Loucy (cell line): ENCODE measurements around the gene ADAMTS13.

ENCODE experiments used
- H2AFZ ChIP-seq: fragments of 200-600 bp; sonication (generic); 2 replicates; pipeline ENCODE4 v1.6.0; 2016; ENCODE audit warnings: antibody characterized with exemption, mild to moderate bottlenecking, low read length, moderate library complexity
- H3F3A ChIP-seq: fragments of 200-600 bp; 2 replicates; pipeline ENCODE4 v1.6.0; 2016; ENCODE audit warnings: antibody characterized with exemption, low read depth, mild to moderate bottlenecking
- H3K27me3 ChIP-seq: fragments of 200-600 bp; sonication (generic); 2 replicates; pipeline ENCODE4 v1.6.1; 2014; ENCODE audit warnings: low read length, mild to moderate bottlenecking; ENCODE audit not compliant: insufficient read depth, poor library complexity, severe bottlenecking
- H3K36me3 ChIP-seq: fragments of 200-600 bp; sonication (generic); 2 replicates; pipeline ENCODE4 v1.6.1; 2016; ENCODE audit warnings: low read length; ENCODE audit not compliant: insufficient read depth
- H3K4me1 ChIP-seq: fragments of 200-600 bp; sonication (generic); 2 replicates; pipeline ENCODE4 v1.5.1; 2014; ENCODE audit warnings: low read length, mild to moderate bottlenecking; ENCODE audit not compliant: insufficient read depth, poor library complexity, severe bottlenecking
- H3K4me2 ChIP-seq: fragments of 200-600 bp; sonication (generic); 2 replicates; pipeline ENCODE4 v1.6.0; 2014; ENCODE audit warnings: antibody characterized with exemption, low read length, low read depth, mild to moderate bottlenecking; ENCODE audit not compliant: poor library complexity, severe bottlenecking
- H3K4me3 ChIP-seq: fragments of 200-600 bp; sonication (generic); 2 replicates; pipeline ENCODE4 v1.5.1; 2014; ENCODE audit warnings: low read length, mild to moderate bottlenecking, mixed read lengths; ENCODE audit not compliant: poor library complexity, severe bottlenecking
- H3K79me2 ChIP-seq: fragments of 200-600 bp; sonication (generic); 2 replicates; pipeline ENCODE4 v1.6.1; 2014; ENCODE audit warnings: low read length; ENCODE audit not compliant: insufficient read depth
- H3K9ac ChIP-seq: fragments of 200-600 bp; sonication (generic); 2 replicates; pipeline ENCODE4 v1.6.0; 2014; ENCODE audit warnings: mild to moderate bottlenecking, low read depth, low read length, moderate library complexity; ENCODE audit not compliant: poor library complexity, severe bottlenecking
- H3K9me2 ChIP-seq: fragments of 200-600 bp; sonication (generic); replicated peaks from 2 replicates; pipeline ENCODE4 v1.6.1; 2016; ENCODE audit warnings: low read depth, low read length, mixed read lengths
- H3K9me3 ChIP-seq: fragments of 200-600 bp; sonication (generic); 2 replicates; pipeline ENCODE4 v1.6.1; 2014; ENCODE audit warnings: mild to moderate bottlenecking, antibody characterized with exemption, low read length, low read depth; ENCODE audit not compliant: insufficient read depth
- H4K20me1 ChIP-seq: fragments of 200-600 bp; sonication (generic); 2 replicates; pipeline ENCODE4 v1.6.0; 2014; ENCODE audit warnings: antibody characterized with exemption, low read length, mild to moderate bottlenecking; ENCODE audit not compliant: insufficient read depth, poor library complexity, severe bottlenecking
- CTCF ChIP-seq: fragments of 200-600 bp; sonication (generic); conservative IDR thresholded peaks from 2 replicates; pipeline ENCODE4 v1.5.1; 2014; ENCODE audit warnings: mild to moderate bottlenecking, antibody characterized with exemption, low read length
- EZH2phosphoT487 ChIP-seq: fragments of 200-600 bp; IDR thresholded peaks from 2 replicates; pipeline ENCODE4 v1.6.1; 2018; ENCODE audit warnings: antibody characterized with exemption, mild to moderate bottlenecking, moderate library complexity, borderline replicate concordance

ADAMTS13 gene

GRCh38 chr9:133495327-133496293 is 73.4 kb downstream of the ADAMTS13 start:
- Histone ChIP-seq H3K27me3 (no peaks in the 10 kb centered on the region), H3K4me2 (no peak overlapping the region)
- TF ChIP-seq EZH2phosphoT487, result no peak
- no peak for TF ChIP-seq CTCF

GRCh38 chr9:133496861-133497842 is 75.0 kb downstream of the ADAMTS13 start:
- H3F3A ChIP-seq, result no peaks in the 10 kb centered on the region
- no peak overlapping the region for H3K4me3 ChIP-seq
- no peaks in the 10 kb centered on the region for H3K27me3 ChIP-seq
- no peaks in the 10 kb centered on the region for H3K4me1 ChIP-seq
- H3K9ac ChIP-seq, result no peak overlapping the region
- peaks cover 5% of the 10 kb centered on the region; the same call in 1 of the 2 replicates for H3K9me3 ChIP-seq
- H4K20me1 ChIP-seq, result no peaks in the 10 kb centered on the region
- TF ChIP-seq CTCF, result no peak
- no peak for TF ChIP-seq EZH2phosphoT487
- H2AFZ ChIP-seq, result no peak overlapping the region
- no peaks in the 10 kb centered on the region for H3K36me3 ChIP-seq
- no peaks in the 10 kb centered on the region for H3K79me2 ChIP-seq
- no peak overlapping the region for H3K4me2 ChIP-seq
- H3K9me2 ChIP-seq, result no peaks in the 10 kb centered on the region

More at GRCh38 chr9:133495327-133496293, 73.4 kb downstream of the ADAMTS13 start:
- Histone ChIP-seq H3K4me1 (no peaks in the 10 kb centered on the region), H3K79me2 (no peaks in the 10 kb centered on the region), H3F3A (no peaks in the 10 kb centered on the region), H3K9me2 (no peaks in the 10 kb centered on the region), H3K4me3 (no peak overlapping the region), H3K36me3 (no peaks in the 10 kb centered on the region), H3K9ac (no peak overlapping the region), H3K9me3 (no peaks in the 10 kb centered on the region), H2AFZ (no peak overlapping the region), H4K20me1 (no peaks in the 10 kb centered on the region)

- H3K9ac ChIP-seq, result no peak overlapping the region
- H3K9me2 ChIP-seq, result no peaks in the 10 kb centered on the region
- H3K36me3 ChIP-seq, result no peaks in the 10 kb centered on the region
- no peaks in the 10 kb centered on the region for H3K79me2 ChIP-seq
- H4K20me1 ChIP-seq, result no peaks in the 10 kb centered on the region
- TF ChIP-seq CTCF (no peak), EZH2phosphoT487 (no peak)
- H3K27me3 ChIP-seq, result no peaks in the 10 kb centered on the region
- H3K4me3 ChIP-seq, result no peak overlapping the region
- no peak overlapping the region for H3K4me2 ChIP-seq
- H3K9me3 ChIP-seq, result peaks cover 13% of the 10 kb centered on the region; the same call in 1 of the 2 replicates
- H3F3A ChIP-seq, result no peaks in the 10 kb centered on the region
- H3K4me1 ChIP-seq, result no peaks in the 10 kb centered on the region
- H2AFZ ChIP-seq, result no peak overlapping the region
These were observed 77.1 kb downstream of the ADAMTS13 start for GRCh38 chr9:133499132-133499891.
